ENCODE data around the gene HOXC5.

The HOXC5 gene

GRCh38 chr12:54016478-54016964 is 16.3 kb upstream of the HOXC5 start:
- H3K27me3 ChIP-seq (ENCODE audit: control insufficient read depth in 2 of 2, insufficient read depth in 2 of 2, low read length in 2 of 2): peaks cover 71 to 79% of the 10 kb centered on the region in 2 donors
- no peak overlapping the region for H3K4me3 ChIP-seq (ENCODE audit: low read length in 2 of 2)
- H3K9ac ChIP-seq (ENCODE audit: low read depth in 1 of 2, low read length in 2 of 2): no peak overlapping the region
- H3K4me1 ChIP-seq (ENCODE audit: control insufficient read depth in 2 of 2, insufficient read depth in 2 of 2, low read length in 2 of 2): peaks cover 0 to 2% of the 10 kb centered on the region in 2 donors
- no peaks in the 10 kb centered on the region for H3K36me3 ChIP-seq (ENCODE audit: control insufficient read depth in 2 of 2, insufficient read depth in 2 of 2, low read length in 2 of 2)
- H3K9me3 ChIP-seq (ENCODE audit: control insufficient read depth in 2 of 2, low read length in 2 of 2): no peaks in the 10 kb centered on the region
- no peak overlapping the region for H3K27ac ChIP-seq (ENCODE audit: low read depth in 2 of 2, low read length in 2 of 2)

- Histone ChIP-seq H3K27me3 (ENCODE audit: control insufficient read depth in 2 of 2, insufficient read depth in 2 of 2, low read length in 2 of 2) (peaks cover 75 to 85% of the 10 kb centered on the region in 2 donors), H3K27ac (ENCODE audit: low read depth in 2 of 2, low read length in 2 of 2) (no peak overlapping the region), H3K36me3 (ENCODE audit: control insufficient read depth in 2 of 2, insufficient read depth in 2 of 2, low read length in 2 of 2) (no peaks in the 10 kb centered on the region), H3K9me3 (ENCODE audit: control insufficient read depth in 2 of 2, low read length in 2 of 2) (no peaks in the 10 kb centered on the region), H3K4me1 (ENCODE audit: control insufficient read depth in 2 of 2, insufficient read depth in 2 of 2, low read length in 2 of 2) (peaks cover 0 to 2% of the 10 kb centered on the region in 2 donors), H3K9ac (ENCODE audit: low read depth in 1 of 2, low read length in 2 of 2) (peak overlapping the region; percentile 2 to 6), H3K4me3 (ENCODE audit: low read length in 2 of 2) (peak overlapping the region; percentile 38 to 64)
These were observed 15.6 kb upstream of the HOXC5 start for GRCh38 chr12:54017027-54017788.

- no peak overlapping the region for H3K27ac ChIP-seq (ENCODE audit: low read depth in 2 of 2, low read length in 2 of 2)
- H3K36me3 ChIP-seq (ENCODE audit: control insufficient read depth in 2 of 2, insufficient read depth in 2 of 2, low read length in 2 of 2): no peaks in the 10 kb centered on the region
- peak overlapping the region; percentile 38 to 64 for H3K4me3 ChIP-seq (ENCODE audit: low read length in 2 of 2)
- peaks cover 74 to 83% of the 10 kb centered on the region in 2 donors for H3K27me3 ChIP-seq (ENCODE audit: control insufficient read depth in 2 of 2, insufficient read depth in 2 of 2, low read length in 2 of 2)
- H3K4me1 ChIP-seq (ENCODE audit: control insufficient read depth in 2 of 2, insufficient read depth in 2 of 2, low read length in 2 of 2): peaks cover 0 to 2% of the 10 kb centered on the region in 2 donors
- H3K9me3 ChIP-seq (ENCODE audit: control insufficient read depth in 2 of 2, low read length in 2 of 2): no peaks in the 10 kb centered on the region
- peak overlapping the region; percentile 6 to 23 for H3K9ac ChIP-seq (ENCODE audit: low read depth in 1 of 2, low read length in 2 of 2)
These were observed 14.9 kb upstream of the HOXC5 start for GRCh38 chr12:54017878-54018467.

GRCh38 chr12:54018468-54018984 is 14.3 kb upstream of the HOXC5 start:
- Histone ChIP-seq H3K9me3 (ENCODE audit: control insufficient read depth in 2 of 2, low read length in 2 of 2) (no peaks in the 10 kb centered on the region), H3K4me1 (ENCODE audit: control insufficient read depth in 2 of 2, insufficient read depth in 2 of 2, low read length in 2 of 2) (peaks cover 0 to 2% of the 10 kb centered on the region in 2 donors), H3K9ac (ENCODE audit: low read depth in 1 of 2, low read length in 2 of 2) (peak overlapping the region in 1 of 2 donors; percentile 23), H3K36me3 (ENCODE audit: control insufficient read depth in 2 of 2, insufficient read depth in 2 of 2, low read length in 2 of 2) (no peaks in the 10 kb centered on the region), H3K27ac (ENCODE audit: low read depth in 2 of 2, low read length in 2 of 2) (no peak overlapping the region), H3K27me3 (ENCODE audit: control insufficient read depth in 2 of 2, insufficient read depth in 2 of 2, low read length in 2 of 2) (peaks cover 74 to 83% of the 10 kb centered on the region in 2 donors), H3K4me3 (ENCODE audit: low read length in 2 of 2) (peak overlapping the region; percentile 21 to 26)

GRCh38 chr12:54019091-54019811 is 13.6 kb upstream of the HOXC5 start:
- Histone ChIP-seq H3K9me3 (ENCODE audit: control insufficient read depth in 2 of 2, low read length in 2 of 2) (no peaks in the 10 kb centered on the region), H3K27me3 (ENCODE audit: control insufficient read depth in 2 of 2, insufficient read depth in 2 of 2, low read length in 2 of 2) (peaks cover 76 to 84% of the 10 kb centered on the region in 2 donors), H3K36me3 (ENCODE audit: control insufficient read depth in 2 of 2, insufficient read depth in 2 of 2, low read length in 2 of 2) (no peaks in the 10 kb centered on the region), H3K4me1 (ENCODE audit: control insufficient read depth in 2 of 2, insufficient read depth in 2 of 2, low read length in 2 of 2) (peaks cover 0 to 2% of the 10 kb centered on the region in 2 donors), H3K4me3 (ENCODE audit: low read length in 2 of 2) (no peak overlapping the region), H3K9ac (ENCODE audit: low read depth in 1 of 2, low read length in 2 of 2) (no peak overlapping the region), H3K27ac (ENCODE audit: low read depth in 2 of 2, low read length in 2 of 2) (no peak overlapping the region)

GRCh38 chr12:54019924-54020590 is 12.8 kb upstream of the HOXC5 start:
- Histone ChIP-seq H3K9ac (ENCODE audit: low read depth in 1 of 2, low read length in 2 of 2) (no peak overlapping the region), H3K4me3 (ENCODE audit: low read length in 2 of 2) (no peak overlapping the region), H3K36me3 (ENCODE audit: control insufficient read depth in 2 of 2, insufficient read depth in 2 of 2, low read length in 2 of 2) (no peaks in the 10 kb centered on the region), H3K4me1 (ENCODE audit: control insufficient read depth in 2 of 2, insufficient read depth in 2 of 2, low read length in 2 of 2) (peaks cover 0 to 2% of the 10 kb centered on the region in 2 donors), H3K9me3 (ENCODE audit: control insufficient read depth in 2 of 2, low read length in 2 of 2) (no peaks in the 10 kb centered on the region), H3K27me3 (ENCODE audit: control insufficient read depth in 2 of 2, insufficient read depth in 2 of 2, low read length in 2 of 2) (peaks cover 77 to 84% of the 10 kb centered on the region in 2 donors), H3K27ac (ENCODE audit: low read depth in 2 of 2, low read length in 2 of 2) (no peak overlapping the region)

- H3K9ac ChIP-seq (ENCODE audit: low read depth in 1 of 2, low read length in 2 of 2): no peak overlapping the region
- peaks cover 77 to 83% of the 10 kb centered on the region in 2 donors for H3K27me3 ChIP-seq (ENCODE audit: control insufficient read depth in 2 of 2, insufficient read depth in 2 of 2, low read length in 2 of 2)
- H3K9me3 ChIP-seq (ENCODE audit: control insufficient read depth in 2 of 2, low read length in 2 of 2): no peaks in the 10 kb centered on the region
- H3K4me3 ChIP-seq (ENCODE audit: low read length in 2 of 2): no peak overlapping the region
- no peak overlapping the region for H3K27ac ChIP-seq (ENCODE audit: low read depth in 2 of 2, low read length in 2 of 2)
- H3K4me1 ChIP-seq (ENCODE audit: control insufficient read depth in 2 of 2, insufficient read depth in 2 of 2, low read length in 2 of 2): peaks cover 0 to 2% of the 10 kb centered on the region in 2 donors
- H3K36me3 ChIP-seq (ENCODE audit: control insufficient read depth in 2 of 2, insufficient read depth in 2 of 2, low read length in 2 of 2): no peaks in the 10 kb centered on the region
These were observed 12.1 kb upstream of the HOXC5 start for GRCh38 chr12:54020591-54021405.

- Histone ChIP-seq H3K9ac (ENCODE audit: low read depth in 1 of 2, low read length in 2 of 2) (no peak overlapping the region), H3K4me1 (ENCODE audit: control insufficient read depth in 2 of 2, insufficient read depth in 2 of 2, low read length in 2 of 2) (peaks cover 0 to 4% of the 10 kb centered on the region in 2 donors), H3K4me3 (ENCODE audit: low read length in 2 of 2) (no peak overlapping the region), H3K27me3 (ENCODE audit: control insufficient read depth in 2 of 2, insufficient read depth in 2 of 2, low read length in 2 of 2) (peaks cover 76 to 84% of the 10 kb centered on the region in 2 donors), H3K9me3 (ENCODE audit: control insufficient read depth in 2 of 2, low read length in 2 of 2) (no peaks in the 10 kb centered on the region), H3K36me3 (ENCODE audit: control insufficient read depth in 2 of 2, insufficient read depth in 2 of 2, low read length in 2 of 2) (no peaks in the 10 kb centered on the region), H3K27ac (ENCODE audit: low read depth in 2 of 2, low read length in 2 of 2) (no peak overlapping the region)
These were observed 11.3 kb upstream of the HOXC5 start for GRCh38 chr12:54021432-54022013.

All from mucosa of rectum (tissue), 2 donors.